Amniotic epithelial cell (primary cell): ENCODE data around the gene CACNA2D3.

ENCODE experiments used
- DNase-seq: peaks from one replicate; pipeline ENCODE4 v3.0.0-alpha.2; 2010; ENCODE audit warnings: low read depth

CACNA2D3 gene

DNA sequence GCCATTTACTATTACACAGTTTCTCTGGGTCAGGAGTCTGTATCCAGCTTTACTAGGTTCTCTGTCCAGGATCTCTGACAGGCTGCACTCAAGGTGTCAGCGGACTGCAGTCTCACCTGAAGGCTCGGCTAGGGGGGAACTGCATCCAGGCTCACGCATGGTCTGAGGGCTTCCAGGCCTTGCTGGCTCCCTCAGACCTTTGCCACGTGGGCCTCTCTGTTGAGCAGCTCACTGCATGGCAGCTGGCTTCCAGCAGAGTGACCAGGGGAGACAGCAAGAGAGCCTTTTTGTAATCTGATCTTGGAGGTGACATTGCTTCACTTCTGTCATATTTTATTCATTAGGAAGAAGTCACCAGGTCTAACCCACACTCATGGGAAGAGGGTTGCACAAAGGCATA, 152.3 kb downstream of the CACNA2D3 start:
- no peak for DNase-seq

DNA sequence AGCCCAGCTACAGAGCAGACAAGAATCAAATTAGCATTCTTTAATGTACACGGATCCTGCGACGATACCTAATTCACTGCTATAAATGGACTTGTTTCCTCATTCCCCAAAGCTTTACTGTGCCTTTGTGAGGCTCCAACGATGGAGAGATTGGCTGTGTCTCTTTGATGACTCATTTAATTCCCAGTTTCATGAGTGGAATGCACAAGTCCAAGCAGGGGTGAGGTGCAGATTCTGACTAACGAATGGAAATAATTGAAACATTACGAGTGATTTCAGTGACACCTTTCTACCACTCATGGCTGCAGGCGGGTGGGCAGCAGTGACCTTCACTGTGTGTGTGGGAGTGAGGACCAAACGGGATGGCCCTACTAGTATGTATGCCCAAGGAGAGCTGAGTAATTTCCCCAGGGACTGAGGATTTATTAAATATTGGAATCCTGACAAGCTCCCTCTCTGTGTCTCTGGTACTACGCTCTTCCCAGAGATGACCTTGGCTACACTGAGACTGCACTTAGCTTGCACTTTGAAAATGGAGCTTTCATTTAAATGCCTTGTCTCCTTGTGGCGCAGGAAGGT, 156.7 kb downstream of the CACNA2D3 start:
- no peak for DNase-seq

DNA sequence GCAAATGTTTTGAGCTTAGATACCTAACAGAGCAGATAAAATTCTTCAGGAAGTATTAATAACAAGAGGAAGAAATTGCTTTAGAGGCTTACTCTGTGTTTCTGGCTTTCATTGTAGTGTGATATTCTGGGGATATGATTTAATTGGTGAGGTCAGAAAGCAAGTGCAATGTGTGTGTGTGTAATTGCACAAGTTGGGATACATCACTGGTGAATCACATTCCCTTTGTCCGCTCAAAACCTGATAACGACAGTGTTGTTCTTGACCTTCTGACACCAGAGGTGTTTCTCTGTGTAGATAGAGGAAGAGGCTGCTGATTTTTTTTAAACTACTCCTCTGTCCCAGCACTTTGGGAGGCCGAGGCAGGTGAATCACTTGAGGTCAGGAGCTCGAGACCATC, 161.1 kb downstream of the CACNA2D3 start:
- DNase-seq: no peak

DNA sequence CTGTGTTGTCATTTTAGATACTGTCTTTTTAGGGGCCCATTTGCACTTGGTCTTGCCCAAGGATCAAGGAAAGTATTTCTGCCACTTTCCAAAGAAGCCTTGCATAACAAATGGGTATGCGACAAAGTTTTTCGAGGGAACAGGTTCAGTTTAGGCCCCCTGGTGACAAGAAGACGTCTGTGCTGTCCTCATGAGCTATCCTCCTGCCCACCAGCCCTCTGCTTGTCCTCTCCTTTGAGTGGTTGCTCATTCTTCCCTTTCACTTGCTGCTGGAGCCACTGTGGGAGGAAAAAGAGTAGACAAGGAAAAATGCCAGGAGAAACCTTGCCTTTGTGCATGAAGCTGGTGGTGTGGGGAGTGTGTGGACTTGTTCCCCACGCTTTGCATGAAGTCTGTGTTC, 171.9 kb downstream of the CACNA2D3 start:
- no peak for DNase-seq

DNA sequence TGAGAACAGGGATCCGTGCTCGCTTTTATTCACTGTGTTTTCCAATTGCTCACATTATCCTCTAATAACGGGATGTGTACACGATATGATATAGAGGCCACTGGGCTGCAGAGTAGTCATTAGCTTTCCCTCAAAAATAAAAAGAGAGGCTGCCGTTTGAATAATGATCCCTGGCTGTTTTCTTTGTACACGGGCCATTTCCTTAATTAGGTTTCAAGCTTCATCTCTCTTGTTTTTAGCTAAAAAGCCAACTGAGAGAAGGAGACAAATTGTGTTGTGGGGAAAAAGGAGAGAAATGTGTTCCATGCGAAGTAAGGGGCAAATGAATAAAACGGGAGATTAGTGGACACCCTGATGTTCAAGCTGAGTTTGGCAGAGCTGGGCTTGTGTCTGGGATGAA, 174.2 kb downstream of the CACNA2D3 start:
- DNase-seq: no peak

DNA sequence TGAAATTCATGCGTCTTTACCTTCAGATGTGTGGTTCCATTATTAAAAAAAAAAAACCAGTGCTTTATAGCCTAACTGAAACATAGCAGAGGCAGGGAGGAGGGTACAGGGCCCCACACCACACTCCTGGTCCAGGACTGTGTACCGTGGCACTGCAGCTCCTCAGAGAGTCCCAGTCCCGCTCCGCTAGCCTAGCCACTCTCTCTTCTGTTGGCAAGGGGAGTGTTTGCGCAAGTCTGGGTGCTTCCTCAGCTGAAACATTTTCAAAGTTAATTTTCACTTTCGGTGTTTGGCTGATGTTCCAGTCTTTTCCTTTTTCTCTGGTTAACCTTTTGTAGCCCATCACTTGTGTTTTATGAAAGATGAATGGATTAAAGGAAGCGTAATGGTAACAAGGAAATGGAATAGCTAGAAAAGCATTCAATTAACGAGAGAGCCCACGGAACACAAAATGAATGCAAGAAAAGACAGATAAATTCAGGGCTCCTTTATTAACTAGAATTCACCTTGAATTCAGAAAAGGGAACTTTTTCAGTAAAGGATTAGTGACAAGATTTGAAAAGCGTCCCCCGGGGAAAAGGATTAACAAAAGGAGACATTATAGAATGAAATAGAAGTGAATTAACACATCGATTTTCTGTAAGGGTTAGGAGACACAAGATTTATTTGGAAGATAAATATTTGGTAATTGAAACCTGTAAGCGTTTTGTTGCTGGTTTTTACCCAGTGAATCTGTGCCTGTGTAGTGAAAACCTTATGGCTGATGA, 177.0 kb downstream of the CACNA2D3 start:
- no peak for DNase-seq

DNA sequence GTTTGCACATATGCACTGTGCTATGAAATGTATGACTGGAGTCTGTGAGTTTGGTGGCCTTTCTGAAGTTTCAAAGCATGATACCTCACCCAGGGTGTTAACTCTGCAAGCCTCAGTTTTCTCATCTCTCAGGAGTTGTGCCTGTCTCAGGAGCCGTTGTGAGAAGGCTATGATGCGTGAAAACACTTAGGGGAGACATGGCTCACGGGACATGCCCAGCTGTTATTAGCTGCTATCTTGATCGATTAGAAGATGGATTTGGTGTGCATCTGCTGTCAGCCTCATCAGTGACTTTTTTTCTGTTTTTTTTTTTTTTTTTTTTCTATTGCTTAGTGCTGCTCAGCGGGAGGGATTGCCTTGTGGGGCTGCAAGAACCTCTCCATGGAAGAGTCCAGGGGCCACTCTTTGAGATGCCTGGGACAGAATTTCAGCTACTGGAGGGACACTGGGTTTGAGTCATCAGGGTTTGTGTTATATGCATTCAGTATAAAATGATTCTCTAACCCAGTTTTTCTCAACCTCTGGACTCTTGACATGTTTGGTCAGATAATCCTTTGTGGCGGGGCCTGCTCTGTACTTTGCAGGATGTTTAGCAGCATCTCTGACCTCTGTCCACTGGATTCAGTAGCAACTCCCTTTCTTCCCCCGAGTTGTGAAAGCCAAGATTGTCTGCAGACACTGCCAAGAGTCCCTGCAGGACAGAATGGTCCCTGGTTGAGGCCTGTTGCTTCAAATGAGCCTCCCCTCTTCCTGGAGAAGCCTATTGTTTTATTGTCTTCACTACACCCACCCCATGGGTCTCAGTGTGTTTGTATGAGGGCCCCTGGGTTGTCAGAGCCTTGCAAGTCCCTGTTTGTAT, 181.4 kb downstream of the CACNA2D3 start:
- no peak for DNase-seq

DNA sequence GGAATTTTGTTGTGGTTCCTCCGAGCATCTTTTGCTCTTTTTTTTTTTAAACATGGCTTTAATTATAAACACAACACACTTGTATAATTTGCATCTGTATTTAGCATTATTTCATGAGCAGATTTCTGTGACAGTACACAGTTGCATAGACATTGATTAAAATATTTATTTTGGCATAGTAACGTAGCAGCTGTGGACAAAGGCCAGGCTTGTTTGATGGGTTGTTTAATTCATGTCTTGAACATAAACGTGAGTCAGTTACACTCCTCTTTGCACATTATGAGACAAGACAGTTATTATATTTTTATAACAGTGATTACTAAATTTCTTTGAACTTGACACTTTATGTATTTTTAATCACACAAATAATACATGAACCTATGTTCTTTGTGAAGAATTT, 182.5 kb downstream of the CACNA2D3 start:
- DNase-seq: no peak

DNA sequence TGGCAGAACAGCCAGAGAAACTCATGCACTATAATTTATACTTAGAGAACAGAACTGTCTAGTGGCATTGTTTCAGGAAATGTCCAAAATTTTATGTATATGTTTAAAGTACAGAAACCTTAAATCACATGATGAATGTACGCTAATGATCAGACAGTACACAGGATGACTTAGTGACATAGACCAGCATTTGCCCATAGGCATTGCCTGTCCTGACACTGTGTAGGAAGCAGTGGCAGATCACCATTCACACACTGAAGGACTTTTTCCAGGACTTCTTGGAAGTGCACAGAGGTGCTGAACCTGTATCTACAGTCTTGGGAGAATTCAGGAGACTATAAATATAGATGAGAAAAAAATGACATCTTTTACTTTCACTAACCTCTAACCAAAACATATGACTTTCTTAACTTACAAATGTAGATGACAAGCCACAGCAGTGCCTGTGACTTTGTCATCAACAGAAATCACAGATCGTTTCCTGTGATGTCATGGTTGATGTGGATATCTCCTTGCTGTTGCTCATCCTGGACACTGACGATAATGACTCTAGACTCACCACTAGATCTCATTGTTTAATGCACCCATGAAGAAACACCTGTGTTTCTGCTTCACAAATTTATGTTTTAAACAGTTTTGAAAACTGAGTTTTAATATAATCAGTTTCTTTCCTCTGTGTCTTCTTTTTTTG, 183.2 kb downstream of the CACNA2D3 start:
- DNase-seq: no peak

DNA sequence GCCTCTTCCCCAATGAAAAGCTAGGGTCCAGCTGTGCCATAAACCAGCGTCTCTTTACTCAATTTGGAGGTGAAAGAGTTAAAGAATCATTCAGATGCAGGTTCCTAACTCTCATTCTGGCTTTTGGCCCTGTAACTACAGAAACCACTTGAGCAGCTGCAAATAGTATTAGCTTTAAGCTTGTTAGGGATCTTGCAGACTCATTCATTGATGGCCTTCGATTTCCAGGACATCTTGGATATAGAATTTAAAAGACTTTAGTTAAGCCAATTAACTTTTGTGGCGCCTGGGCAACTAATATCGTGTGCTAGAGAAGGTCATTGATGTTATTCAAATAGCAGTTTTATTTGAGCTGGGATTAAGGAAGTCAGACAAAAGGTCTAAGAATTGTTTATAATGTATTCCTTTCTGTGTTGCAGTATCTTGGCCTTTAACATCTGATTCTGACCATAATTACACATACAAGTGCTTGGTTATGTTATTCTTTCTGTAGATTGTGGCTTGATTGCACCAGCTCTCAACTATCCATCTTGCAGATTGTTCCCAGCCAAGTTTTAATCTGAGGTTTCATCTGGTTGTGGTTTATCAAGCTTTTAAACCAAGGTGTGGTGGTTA, 185.3 kb downstream of the CACNA2D3 start:
- DNase-seq: no peak

DNA sequence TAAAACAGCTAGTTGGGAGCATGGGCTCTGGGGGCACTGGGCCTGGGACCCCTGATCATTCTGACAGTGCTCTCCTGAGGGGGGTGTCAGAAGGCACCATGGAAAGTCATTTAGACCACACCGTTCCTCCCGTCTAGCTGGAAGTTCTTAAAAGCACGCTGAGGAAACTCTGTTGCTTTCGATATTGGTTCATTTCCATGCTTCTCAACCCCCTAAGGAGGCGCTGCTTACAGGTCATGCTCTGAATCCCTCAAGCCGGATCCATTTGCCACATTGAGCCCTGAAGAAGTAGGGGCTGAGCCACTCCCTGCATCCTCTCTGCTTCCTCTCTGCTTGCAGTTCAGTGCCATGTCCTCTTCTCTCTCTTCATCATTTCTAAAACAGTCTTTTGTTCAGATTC, 187.2 kb downstream of the CACNA2D3 start:
- no peak for DNase-seq

DNA sequence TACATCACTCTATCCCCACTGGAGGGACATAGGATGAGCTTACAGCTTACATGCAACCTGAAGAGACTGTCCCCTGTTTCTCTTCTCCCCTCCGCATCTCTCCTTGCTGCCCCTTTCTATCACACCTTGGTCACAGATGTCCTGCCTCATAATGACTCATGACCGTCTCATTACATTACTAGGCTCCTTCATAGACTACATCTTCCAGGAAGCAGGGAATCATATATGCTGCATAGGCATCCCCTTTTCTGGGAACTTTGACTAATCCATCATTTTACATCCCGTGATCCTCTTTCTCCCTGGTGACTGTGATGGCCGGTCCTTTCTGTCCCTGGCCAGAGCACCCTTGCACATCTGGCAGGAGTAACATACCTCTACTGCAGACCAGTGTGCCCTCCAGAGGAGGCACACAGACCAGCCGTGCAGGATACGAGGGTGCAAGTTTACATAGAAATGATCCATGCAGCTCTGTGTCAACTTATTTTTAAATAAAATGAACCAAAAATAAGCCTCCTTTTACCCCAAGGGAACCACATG, 188.9 kb downstream of the CACNA2D3 start:
- no peak for DNase-seq

DNA sequence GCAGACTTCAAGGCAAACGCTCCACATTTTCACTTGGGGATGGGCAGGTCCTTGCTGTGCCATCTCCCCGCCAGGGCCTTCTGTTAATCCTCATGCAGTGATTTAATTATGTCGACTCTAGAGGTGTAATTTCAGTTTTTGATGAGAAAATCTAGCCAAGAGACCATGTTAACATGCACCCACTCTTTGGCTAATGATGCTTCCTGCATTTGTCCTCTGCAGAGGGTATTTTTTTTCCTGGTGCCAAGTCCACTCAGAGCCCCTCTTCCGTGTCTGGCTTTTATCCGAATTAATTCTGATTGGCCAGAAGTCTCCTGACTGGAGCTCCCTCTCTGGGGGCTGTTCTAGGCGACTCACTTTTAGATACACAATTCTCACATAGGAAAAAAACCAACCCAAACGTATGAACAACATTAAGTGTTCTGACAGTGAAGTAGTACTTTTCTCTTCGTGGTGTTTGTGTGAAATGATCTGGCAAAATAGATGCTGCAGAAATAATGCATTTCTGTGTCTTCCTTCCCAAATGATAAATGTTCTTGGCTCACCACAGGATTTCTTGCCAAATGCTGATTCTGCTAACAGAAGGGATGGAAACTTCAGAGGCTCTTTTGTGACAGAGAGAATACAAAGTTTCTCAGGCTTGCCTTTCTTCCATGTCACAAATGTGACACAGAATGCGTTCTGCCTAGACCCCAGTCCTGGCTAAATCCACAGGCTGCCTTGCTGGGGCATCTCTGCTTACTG, 190.0 kb downstream of the CACNA2D3 start:
- DNase-seq: no peak

DNA sequence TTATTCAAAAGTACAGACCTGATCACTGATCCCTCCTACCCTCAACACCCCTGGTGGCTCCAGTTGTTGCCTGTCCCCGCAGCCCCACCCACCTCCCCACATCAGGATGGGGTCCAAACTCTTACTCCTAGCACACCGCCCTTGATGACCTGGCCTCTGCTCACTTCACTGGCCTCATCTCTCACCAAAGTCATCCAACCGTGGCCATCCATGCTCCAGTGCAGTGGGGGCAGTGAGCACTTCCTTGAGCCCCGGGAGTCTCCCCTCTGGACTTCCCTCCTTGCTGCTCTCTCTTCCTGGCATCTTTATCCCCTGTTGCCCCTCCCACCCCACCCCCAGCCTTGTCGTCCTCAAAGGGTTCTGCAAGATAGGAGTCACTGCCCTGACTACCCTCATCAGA, 191.1 kb downstream of the CACNA2D3 start:
- DNase-seq: no peak

DNA sequence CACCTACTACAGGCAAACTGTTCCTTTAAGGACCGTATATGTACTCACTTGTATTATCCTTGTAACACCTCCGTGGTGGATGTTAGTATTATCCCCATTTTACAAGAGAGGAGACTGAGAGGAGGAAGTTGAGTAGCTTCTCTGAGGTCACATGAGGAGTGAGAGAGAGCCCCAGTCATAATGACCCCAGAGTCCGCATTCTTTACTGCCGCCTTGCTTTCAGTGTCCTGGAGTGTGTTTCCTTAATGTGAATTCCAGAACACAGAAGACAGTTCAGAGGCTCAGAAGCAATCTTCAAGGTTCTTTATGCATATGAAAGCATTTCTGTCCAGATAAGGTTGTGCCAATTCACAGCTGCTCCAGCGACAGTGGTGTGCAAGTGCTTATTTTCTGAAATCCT, 199.2 kb downstream of the CACNA2D3 start:
- DNase-seq: no peak

DNA sequence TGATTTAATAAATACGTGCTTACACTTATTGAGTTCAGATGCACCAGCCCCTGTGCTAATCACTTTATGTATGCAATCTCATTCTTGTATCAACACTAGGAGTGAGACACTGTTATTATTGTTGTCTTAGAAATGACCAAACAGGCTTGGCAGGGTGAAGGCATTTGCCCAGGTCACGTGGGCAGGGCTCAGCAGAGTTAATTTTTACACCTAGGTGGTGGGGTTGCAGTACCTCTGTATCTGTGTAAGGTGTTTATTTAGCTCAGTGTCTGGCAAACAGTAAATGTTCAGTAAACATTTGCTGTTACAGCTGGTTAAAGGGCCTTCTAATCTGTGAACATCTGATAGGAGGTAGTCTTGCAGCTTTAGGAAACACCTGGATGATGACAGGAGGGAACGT, 200.0 kb downstream of the CACNA2D3 start:
- DNase-seq: no peak

DNA sequence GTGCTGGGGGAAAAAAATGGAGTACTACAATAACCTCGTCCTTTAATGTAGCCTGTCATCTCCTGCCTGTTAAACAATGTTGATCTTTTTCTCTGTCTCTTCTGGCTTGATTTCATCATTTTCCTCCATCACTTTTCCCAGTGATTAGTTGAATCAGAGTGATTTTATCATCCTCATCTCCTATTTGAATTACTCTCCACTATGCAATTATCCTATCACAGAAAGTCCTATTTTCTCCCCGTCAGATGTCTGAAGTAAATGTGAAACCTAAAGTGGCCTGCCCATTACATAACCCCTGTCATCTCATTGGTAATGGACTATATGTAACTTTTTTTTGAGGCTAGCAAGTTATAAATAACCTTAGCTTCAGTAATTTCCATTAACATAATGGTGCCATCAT, 201.8 kb downstream of the CACNA2D3 start:
- no peak for DNase-seq

DNA sequence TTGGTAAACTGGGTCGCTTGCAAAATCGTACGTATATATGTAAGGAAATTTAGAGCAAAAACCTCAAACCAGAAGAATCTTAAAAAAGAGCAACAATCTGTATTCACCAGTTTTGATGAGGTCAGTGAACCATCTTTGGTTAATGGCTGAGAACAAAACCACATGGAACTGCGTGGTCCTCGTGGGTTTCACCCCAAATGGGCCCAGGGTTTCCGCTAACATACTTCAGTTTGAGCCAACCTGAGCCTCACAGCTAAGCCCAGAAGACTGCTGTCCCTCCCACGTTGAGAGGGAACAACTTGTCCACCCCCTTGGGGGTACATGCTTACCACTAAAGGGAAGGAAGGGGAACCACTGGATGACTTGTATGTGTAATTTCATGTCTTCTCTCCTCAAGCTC, 204.6 kb downstream of the CACNA2D3 start:
- DNase-seq: no peak

DNA sequence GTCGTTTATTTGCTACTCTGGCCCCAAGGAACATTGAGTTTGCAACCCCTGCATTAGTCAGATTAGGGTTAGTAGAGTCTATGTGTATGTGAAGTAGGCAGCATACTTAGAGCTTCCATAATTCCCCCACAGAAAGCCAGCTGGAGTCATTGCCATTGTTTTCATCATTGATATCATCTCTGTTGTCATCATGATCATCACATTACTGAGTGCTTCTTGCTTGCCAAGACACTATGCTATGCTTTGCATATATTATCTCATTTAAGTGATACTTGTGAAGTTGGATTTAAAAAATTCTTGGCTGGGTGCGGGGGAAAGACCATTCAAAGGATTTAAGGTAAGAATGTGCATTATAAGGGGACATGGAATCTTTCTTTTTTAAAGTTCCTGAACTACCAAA, 209.0 kb downstream of the CACNA2D3 start:
- no peak for DNase-seq

DNA sequence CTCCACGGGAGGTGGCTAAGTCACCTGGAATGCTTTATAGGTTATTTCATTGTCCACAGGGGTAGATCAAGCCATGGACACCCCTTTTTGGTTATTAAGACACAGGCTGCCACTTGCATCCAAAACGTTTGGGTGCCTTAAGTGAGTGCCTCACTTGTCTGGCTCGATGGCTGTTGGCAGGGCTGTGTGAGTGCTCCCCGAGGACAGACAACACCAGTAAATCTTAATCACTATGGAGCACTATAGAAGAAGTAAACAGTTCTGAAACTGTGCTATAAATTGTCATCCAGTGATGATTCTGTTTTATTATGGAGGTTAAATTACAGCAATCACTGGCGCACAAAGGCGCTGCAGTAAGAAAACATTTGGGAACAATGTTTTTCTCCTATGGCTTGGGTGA, 215.5 kb downstream of the CACNA2D3 start:
- DNase-seq: no peak

DNA sequence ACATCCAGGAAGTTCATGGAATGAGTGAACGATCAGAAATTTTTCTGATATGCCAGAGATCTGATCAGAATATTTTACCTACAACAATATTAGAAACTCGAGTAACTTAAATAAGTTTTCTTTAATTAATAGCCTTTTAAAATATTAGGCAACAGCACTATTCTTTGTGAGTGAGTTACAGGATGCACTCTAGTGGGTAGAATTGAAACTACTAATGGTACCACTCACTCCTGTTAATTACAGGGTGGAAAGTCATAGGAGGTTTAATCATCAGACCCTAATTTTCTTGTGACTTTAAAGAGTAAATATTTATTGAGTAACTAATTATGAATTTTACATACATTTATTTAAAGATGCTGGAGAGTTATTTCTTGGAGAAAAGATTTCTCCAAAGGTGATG, 217.3 kb downstream of the CACNA2D3 start:
- DNase-seq: no peak
